GM13977 (cell line): ENCODE measurements around the gene ECE2.

Source experiments
- DNase-seq: peaks from one replicate; pipeline ENCODE4 v3.0.0; 2012; ENCODE audit warnings: low spot score
- CTCF ChIP-seq: IDR thresholded peaks from 2 replicates; pipeline ENCODE4 v1.5.1; 2012; ENCODE audit warnings: mild to moderate bottlenecking, control low read depth; ENCODE audit not compliant: insufficient read depth; ENCODE audit errors: extremely low read depth, missing control alignments
- in situ Hi-C: fragments of 300-500 bp; cut with MboI; formaldehyde crosslinking; loops from one replicate; pipeline ENCODE4 v1.12.0; 2022; ENCODE audit warnings: low sequenced_read_pairs, low pct_unique_long_range_greater_than_20kb, mixed read lengths, inconsistent platforms; ENCODE audit not compliant: unreplicated experiment

ECE2 gene

GRCh38 chr3:184322731-184323487 is 47.1 kb downstream of the ECE2 start:
- peak; percentile 13 for DNase-seq
- no peak for TF ChIP-seq CTCF
- in situ Hi-C loops = no loop called here

- in situ Hi-C loops = no loop called here
- no peak for TF ChIP-seq CTCF
- peak; percentile 11 for DNase-seq
Observed at GRCh38 chr3:184323696-184324095, 47.9 kb downstream of the ECE2 start.

GRCh38 chr3:184325269-184325668 is 49.4 kb downstream of the ECE2 start:
- TF ChIP-seq CTCF = no peak

GRCh38 chr3:184325715-184326369 is 50.0 kb downstream of the ECE2 start:
- peak; percentile 16 for DNase-seq
- TF ChIP-seq CTCF = no peak
- in situ Hi-C loops = no loop called here

More at GRCh38 chr3:184325269-184325668, 49.4 kb downstream of the ECE2 start:
- DNase-seq = no peak
- in situ Hi-C loops = no loop called here

- no peak for TF ChIP-seq CTCF
- no peak for DNase-seq
- in situ Hi-C loops = no loop called here
Observed at GRCh38 chr3:184327171-184327570, 51.3 kb downstream of the ECE2 start.

- TF ChIP-seq CTCF = no peak
- in situ Hi-C loops = no loop called here
- no peak for DNase-seq
Observed at GRCh38 chr3:184328516-184328915, 52.7 kb downstream of the ECE2 start.
